NCI-H345 (cell line): ENCODE results near the gene PSMC4.
"Not testable (repeated sequence)": the region's sequence is repeated elsewhere in the genome, so short reads cannot be mapped to it uniquely, and the experiment has no call there.

ENCODE experiments used
- DNase-seq: peaks from one replicate; lab custom pipeline; 2025; lab: John Stamatoyannopoulos, UW

The PSMC4 gene

GRCh38 chr19:39946532-39946931 lies 24.4 kb upstream of the PSMC4 start:
- DNase-seq: no peak

- no peak for DNase-seq
Observed at GRCh38 chr19:39949026-39949747, 21.8 kb upstream of the PSMC4 start.

GRCh38 chr19:39951065-39951650 lies 19.8 kb upstream of the PSMC4 start:
- no peak for DNase-seq

- DNase-seq: no peak
Observed at GRCh38 chr19:39951686-39952085, 19.3 kb upstream of the PSMC4 start.

GRCh38 chr19:39953915-39954314 lies 17.1 kb upstream of the PSMC4 start:
- DNase-seq: no peak

- DNase-seq: not testable (repeated sequence)
Observed at GRCh38 chr19:39957886-39958285, 13.1 kb upstream of the PSMC4 start.

- not testable (repeated sequence) for DNase-seq
Observed at GRCh38 chr19:39958942-39959341, 12.0 kb upstream of the PSMC4 start.

- not testable (repeated sequence) for DNase-seq
Observed at GRCh38 chr19:39959407-39959806, 11.6 kb upstream of the PSMC4 start.

GRCh38 chr19:39963898-39964297 lies 7.1 kb upstream of the PSMC4 start:
- DNase-seq: no peak

GRCh38 chr19:39966617-39967016 lies 4.3 kb upstream of the PSMC4 start:
- DNase-seq: no peak

- no peak for DNase-seq
Observed at GRCh38 chr19:39967561-39967960, 3.4 kb upstream of the PSMC4 start.

- no peak for DNase-seq
Observed at GRCh38 chr19:39968789-39969188, 2.2 kb upstream of the PSMC4 start.

GRCh38 chr19:39969266-39969665 lies 1.7 kb upstream of the PSMC4 start:
- DNase-seq: no peak

GRCh38 chr19:39969681-39970424 lies 1.1 kb upstream of the PSMC4 start:
- DNase-seq: no peak

- DNase-seq: no peak
Observed at GRCh38 chr19:39970425-39970674, 615 bp upstream of the PSMC4 start.

GRCh38 chr19:39971380-39972035 lies 543 bp downstream of the PSMC4 start:
- no peak for DNase-seq

- DNase-seq: no peak
Observed at GRCh38 chr19:39974377-39975155, 3.6 kb downstream of the PSMC4 start.

GRCh38 chr19:39982883-39983282 lies 11.9 kb downstream of the PSMC4 start:
- no peak for DNase-seq

GRCh38 chr19:39983695-39984300 lies 12.8 kb downstream of the PSMC4 start:
- no peak for DNase-seq

- no peak for DNase-seq
Observed at GRCh38 chr19:39986643-39987042, 15.7 kb downstream of the PSMC4 start.

GRCh38 chr19:39987167-39987566 lies 16.2 kb downstream of the PSMC4 start:
- no peak for DNase-seq

- no peak for DNase-seq
Observed at GRCh38 chr19:39987596-39987995, 16.6 kb downstream of the PSMC4 start.
